Right hindlimb (tissue), 1 donor: ENCODE results near the gene FOXE3.
A peak's percentile ranks its signal among the peaks of the same experiment; 100 is the strongest.

Experiments used
- DNase-seq: peaks from one replicate; pipeline ENCODE4 v3.0.0-alpha.2; 2018

The FOXE3 gene

DNA sequence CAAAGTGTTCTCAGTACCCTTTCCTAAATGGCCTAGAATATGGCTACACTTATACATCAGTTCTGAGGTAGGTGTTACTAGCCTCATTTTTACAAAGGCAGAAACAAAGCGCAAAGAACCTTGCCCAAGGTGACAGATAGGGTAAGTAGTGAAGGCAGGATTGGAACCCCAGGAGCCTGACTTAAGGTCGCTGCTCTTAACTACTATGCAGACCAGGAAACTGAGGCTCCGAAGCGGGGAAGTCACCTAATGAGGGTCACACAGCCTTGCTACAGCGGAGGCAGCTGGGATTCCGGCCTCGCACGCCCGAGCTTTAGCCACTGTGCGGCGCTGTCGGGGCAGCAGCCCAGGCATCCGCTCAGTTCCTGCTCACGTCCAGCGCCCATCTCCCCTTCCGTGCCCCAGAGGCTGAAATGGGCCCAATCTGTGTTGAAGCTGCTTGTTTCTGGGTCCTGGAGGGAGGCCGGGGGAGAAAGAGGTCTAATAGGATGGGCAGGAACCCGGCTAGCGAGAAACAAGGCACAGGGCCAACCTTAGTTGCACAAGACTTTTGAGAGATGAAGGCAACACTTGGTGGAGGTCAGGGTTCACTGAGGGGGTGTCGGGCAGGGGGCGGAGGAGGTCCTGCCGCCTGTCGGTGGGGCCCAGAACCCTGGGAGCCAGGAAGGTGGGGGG is 20.4 kb downstream of the FOXE3 start:
- peak; percentile 84 for DNase-seq

DNA sequence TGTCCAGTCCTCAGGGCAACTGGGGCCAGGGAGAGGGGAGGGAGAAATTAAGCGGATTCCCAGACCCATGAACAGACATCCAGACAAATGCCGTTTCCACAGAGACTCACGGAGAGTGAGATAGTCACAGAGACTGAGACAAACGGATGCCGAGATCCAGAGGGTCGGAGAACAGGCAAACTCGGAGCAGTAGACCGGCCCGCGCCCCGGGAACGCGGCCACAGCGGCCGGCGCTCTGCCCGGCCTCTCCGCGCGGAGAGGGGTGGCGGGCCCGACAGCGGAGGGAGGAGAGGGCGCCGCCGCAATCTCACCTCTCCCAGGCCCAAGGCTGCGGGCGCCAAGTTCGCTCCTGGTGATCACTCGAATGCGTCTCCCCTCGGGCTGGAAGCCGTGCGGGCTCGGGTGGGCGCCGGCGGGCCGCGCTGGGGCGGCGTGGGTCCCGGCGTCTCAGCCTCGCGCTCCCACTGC is 20.9 kb downstream of the FOXE3 start:
- no peak for DNase-seq

DNA sequence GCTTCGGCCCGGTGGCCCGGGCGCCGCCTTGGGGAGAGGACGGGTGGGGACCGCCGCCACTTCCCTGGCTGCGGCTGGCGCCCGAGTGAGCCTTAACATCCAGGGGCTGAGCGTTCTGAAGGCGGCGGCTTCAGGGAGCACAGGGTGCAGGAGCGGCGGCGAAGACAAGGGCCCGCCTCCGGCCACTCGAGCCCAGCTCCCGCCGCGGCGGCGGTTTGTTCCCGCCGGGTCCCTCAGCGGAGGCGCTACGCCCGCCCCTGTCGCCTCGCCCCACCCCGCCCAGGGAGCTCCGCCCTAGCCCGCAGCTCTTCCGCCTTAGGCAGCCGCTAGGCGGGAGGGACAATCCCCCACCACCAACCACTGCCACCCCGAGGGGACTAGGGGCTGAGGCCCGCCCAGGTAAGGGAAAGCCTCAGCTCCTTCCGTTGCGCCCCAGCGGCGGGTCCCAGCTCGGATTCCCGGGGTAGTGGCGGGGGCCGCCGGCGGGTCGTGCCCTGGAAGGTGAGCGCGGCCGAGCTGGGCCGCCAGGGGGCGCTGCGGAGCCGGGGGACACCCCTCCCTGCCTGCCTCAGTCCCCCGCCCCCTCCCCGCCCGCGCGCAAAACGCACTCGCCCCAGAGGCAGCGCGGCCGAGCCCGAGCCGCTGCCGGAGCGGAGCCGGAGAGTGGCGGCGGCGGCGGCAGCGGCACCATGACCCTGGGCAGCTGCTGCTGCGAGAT is 21.5 kb downstream of the FOXE3 start, which contains the start of gene FOXD2:
Gene FOXD2 (plus strand): TSS at position 598 of the 718 bp plus-strand sequence. CDS start 92 bp downstream, at position 690.
- peak; percentile 89 for DNase-seq

DNA sequence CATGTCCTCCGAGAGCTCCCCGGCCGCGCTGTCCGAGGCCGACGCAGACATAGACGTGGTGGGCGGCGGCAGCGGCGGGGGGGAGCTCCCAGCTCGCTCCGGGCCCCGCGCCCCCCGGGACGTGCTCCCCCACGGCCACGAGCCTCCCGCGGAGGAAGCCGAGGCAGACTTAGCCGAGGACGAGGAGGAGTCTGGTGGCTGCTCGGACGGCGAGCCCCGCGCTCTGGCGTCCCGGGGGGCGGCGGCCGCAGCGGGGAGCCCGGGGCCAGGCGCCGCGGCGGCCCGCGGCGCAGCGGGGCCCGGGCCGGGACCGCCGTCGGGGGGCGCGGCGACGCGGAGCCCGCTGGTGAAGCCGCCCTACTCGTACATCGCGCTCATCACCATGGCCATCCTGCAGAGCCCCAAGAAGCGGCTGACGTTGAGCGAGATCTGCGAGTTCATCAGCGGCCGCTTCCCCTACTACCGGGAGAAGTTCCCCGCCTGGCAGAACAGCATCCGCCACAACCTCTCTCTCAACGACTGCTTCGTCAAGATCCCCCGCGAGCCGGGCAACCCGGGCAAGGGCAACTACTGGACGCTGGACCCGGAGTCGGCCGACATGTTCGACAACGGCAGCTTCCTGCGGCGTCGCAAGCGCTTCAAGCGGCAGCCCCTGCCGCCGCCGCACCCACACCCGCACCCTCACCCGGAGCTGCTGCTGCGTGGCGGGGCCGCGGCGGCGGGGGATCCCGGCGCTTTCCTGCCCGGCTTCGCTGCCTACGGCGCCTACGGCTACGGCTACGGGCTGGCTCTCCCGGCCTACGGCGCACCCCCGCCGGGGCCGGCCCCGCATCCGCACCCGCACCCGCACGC is 22.3 kb downstream of the FOXE3 start:
- DNase-seq = no peak

DNA sequence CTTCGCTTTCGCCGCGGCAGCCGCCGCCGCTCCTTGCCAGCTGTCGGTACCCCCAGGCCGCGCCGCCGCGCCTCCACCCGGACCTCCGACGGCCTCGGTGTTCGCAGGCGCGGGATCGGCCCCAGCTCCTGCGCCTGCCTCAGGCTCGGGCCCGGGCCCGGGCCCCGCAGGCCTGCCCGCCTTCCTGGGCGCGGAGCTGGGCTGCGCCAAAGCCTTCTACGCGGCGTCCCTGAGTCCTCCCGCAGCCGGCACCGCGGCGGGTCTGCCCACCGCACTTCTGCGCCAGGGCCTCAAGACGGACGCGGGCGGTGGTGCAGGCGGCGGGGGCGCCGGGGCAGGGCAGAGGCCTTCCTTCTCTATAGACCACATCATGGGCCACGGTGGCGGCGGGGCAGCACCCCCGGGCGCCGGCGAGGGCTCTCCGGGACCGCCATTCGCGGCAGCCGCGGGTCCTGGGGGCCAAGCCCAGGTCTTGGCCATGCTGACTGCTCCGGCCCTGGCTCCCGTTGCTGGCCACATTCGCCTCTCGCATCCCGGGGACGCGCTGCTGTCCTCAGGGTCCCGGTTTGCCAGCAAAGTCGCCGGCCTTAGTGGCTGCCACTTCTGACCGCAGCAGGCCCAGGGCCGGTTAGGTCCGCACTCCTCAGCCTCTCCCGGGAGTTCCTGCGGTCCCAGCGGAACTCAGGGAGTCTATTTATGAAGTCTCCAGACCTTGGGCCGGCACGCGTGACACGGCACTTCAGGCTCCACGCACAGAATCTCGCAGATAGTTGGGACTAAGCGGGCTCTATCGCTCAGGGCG is 23.1 kb downstream of the FOXE3 start:
- DNase-seq = no peak

DNA sequence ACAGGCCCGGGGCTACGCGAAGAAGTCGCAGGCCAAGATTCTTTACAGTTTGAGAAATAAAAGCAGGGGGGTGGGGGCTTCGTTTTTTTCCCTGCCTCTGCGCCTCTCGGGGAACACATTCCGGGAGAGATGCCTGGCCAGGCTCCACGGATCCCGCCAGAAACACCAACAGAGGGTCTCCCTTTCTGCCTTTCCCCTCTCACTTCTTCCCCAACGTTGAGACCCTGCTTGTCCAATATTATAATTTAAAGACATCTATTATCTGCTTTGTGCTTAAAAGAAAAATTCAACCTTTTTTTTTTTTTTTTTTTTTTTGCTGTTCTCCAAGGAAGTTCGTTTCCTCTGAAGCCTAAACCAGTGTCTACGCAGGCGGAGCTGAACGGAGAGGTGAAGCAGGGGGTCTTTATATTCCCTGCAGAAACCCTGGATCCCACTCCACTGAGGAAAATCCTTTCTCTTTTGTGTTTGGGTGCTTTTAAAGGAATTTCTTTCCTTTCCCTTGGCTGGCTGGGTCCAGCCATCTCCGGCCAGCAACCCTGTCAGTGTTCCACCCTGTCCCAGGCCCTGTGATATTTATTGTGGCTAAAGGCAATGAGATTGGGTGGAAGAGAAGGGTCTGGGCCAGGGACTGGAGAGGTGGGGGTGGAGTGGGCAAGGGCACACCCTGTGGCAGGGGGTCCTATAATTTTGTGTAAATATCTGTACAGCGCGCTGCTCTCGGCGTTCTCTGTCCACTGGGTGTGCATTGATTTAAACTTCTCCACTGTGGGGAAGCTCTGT is 23.9 kb downstream of the FOXE3 start:
- no peak for DNase-seq

DNA sequence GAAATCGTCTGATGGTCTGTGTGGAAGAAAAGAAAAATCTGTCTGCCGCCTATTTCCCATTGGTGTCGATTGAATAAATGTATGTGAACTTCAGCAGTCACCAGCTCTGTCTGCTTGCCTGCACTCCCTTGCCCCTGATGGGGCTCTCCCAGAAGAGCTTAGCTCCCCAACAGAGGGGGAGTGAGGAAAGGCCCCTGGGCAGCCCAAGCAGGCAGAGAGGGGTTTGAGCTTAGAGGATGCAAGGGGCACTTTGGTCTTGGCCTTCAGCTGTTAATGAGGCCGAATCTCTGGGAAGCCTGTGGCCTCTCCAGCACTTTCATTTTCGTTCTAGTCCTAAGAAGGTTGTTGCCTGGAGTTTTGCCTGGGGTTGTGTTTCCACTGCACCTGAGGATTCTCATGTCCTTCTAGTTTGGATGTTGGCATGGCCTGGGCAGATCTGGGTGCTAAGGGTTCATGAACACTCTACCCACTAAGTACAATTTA is 24.6 kb downstream of the FOXE3 start:
- no peak for DNase-seq

DNA sequence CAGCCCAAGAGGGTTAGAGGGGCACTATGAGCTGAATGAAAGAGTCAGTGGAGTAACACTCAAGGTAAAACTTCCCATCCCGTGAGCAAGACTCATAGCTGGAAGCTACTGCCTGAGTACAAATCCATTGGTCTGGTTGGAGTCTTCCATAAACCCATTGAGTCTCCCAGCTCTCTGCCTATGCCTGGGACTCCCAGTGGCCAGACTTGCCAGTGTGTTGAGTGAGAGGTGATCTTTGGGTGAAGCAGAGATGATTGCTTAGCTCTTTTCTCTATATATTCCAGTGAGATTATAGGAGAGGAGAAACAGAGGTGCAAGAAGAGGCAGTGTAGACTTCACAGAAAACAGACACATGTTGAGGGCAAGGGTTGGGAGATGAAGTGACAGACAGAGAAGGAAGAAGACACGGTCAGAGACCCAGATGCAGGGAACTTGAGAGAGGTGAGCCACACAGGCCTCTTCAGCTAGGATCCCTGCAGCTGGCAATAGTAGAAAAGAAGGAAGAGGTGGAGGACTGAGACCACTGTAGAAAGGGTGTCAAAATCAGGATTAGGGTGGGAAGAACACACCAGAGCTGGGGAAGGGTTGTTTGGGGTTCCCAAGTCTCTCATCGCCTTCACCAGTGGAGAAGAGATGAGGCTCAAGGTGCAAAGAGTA is 25.5 kb downstream of the FOXE3 start:
- DNase-seq = no peak

DNA sequence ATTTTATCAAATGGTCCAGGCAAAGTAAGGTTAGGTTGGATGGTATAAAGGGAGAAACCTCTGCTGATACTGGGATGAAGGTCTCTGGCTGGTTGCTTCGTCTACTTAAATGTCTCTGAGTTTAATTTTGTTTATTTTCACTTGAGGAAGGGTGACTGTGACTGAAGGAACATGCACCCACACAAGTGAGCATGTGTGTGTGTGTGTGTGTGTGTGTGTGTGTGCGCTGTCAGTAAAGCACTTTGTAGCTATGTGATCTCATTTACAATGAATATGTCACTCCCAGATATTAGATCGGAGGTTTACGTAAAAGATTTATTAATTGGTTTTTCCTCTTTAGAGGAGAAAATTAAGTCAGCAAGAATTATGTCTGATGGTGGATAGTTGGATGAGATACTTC is 26.1 kb downstream of the FOXE3 start:
- DNase-seq = no peak

DNA sequence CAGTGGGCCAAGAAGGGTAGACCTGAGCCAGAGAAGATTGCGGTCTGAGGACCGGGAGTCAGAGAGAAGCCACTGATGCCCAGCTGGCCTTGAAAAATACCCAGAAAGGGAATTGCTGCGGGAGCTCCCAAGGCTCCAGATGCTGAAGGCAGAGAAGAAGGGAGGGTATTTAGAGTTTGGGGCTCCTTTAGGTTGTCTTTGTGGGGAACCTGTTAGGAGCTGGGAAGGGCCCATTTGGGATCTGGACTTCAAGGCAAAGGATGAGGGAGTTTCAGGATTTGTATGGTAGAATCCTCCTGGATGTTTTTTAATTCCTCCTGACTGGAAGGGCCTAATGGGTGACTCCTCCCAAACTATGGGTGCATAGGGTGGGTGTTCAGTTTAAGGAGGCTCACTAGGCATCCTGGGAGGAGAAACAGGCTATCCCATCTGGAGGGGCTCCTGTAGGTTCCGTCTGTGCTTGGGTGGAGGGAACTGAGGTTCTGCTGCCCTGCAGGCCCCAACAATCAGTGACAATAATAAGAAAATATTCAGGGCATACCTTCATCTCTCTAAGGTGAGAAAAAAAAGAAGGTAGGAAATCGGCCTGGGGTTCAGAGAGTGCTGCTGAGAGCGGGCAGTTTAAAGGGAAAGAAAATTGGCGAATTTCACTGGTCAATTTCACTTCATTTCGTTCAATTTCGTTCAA is 26.9 kb downstream of the FOXE3 start:
- no peak for DNase-seq

DNA sequence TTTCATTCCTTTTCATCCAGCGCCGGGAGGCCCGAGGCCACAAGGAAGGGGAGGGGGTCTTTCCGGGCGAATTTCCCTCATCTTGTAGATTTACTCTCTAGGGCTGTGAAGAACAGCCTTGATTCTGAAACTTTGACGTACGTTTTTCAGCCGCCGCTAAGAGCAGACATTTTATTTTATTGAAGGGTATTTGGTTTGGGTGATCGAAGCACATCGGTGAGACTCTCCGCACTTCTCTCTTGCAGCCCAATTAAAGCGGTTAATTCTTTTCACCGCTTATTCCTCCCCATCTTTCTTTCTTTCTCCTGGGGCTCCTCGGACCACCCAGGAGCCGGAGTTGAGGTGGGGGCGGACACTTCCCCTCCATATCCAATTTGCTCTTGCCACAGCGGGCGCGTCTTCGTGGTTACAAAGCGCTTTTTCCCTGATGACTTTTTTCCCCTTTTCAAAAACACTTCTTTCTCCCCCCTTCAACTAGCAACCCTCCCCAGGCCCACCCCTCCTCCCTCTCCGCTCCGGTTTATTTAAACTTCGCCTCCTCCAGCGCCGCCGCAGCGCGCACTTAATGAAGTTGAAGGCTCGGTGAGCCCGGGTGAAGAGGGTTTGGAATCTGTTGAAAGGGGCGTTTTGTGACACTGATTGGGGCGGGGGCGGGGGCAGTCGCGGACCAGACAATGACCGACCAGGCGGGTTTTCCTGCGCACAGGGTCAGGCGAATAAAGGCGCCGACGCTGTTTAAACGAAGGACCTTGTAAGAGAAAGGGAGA is 27.6 kb downstream of the FOXE3 start:
- no peak for DNase-seq

DNA sequence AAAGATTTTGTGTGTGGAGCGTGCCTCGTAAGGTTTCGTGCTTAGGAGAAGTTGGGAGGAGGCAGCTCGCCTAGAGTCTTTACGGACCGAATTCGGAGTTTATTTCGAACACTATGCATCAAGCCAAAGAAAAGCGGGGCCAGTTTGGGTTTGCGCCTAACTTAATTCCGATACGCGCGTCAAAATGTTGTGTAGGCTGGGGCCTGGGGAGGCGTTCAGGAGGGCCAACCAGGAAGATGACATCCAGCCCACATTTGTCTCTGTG is 28.1 kb downstream of the FOXE3 start:
- no peak for DNase-seq

DNA sequence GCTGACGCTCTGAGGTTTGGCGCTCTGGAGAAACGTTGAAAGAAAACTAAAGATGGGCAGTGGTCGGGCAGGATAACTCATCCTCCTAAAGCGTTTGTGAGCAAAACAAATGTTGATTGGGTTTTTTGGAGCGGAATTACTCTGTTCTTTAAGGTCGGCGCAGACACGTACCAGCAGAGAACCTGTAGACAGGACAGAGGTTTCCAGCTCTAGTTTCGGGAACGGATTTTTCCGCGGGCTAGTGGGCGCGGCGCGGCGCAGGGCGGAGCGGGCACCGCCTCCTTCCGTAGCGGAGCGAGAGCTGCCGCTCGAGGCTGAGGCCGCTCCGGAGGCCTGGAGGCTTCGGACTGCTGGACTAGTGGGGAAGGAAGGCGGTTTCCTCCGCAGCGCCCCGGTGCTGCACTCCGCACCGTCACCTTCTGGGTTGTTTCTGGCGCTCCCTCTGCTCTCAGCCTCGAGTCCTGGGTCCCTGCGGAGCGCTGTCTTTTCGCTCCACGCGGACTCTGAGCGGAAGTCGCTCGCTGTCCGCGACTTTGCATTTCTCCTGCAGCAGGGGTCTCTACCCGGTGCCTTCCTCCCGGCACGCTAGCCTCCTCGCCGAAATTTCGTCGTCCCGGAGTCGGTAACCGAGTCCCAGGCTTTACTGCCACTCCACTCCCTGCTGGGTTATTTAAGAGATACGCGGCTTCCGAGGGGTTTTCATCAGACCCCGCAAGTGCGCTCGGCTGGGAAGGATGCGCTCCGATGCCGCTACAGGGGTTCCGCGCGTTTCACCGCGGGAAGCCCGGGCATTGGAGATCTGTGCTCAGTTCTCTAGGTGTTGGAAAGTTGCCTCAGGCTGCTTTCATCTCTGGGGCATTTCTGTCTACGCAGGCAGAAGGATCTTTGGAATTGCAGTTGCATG is 28.7 kb downstream of the FOXE3 start:
- DNase-seq = peak; percentile 52

DNA sequence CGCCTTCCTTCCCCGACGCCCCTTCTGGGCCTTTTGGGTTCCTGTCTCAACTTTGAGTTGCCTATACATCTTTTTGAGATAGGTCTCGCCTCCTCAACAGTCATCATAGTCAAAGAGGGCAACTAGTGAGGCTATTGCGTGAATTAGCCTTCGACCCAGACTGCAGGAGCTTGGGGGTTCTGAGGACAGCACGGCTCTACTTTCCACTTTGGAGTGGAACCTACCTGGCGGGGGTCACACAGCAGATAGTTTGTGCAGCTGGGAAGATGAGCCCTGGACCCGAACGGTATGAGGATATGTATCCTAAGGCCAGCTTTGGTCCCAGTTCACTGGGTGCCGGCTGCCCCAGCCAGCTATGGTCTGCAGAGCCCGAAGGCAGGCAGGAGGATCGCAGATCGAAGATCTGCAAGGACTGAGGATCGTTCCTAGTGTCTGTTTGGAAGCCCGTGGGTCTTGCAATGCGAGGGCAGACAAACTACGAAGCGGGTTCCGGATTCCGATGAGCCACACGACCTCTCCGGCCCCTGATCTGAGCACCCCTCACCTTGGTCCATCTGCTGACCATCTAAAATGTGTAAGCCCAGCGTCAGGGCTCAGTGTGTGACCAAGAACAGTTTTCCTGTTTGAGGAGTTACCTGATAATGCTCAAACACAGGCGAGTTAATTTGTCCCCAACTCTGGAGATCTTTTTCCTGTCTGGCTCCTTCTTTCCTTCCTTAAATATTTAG is 29.9 kb downstream of the FOXE3 start:
- DNase-seq = no peak

DNA sequence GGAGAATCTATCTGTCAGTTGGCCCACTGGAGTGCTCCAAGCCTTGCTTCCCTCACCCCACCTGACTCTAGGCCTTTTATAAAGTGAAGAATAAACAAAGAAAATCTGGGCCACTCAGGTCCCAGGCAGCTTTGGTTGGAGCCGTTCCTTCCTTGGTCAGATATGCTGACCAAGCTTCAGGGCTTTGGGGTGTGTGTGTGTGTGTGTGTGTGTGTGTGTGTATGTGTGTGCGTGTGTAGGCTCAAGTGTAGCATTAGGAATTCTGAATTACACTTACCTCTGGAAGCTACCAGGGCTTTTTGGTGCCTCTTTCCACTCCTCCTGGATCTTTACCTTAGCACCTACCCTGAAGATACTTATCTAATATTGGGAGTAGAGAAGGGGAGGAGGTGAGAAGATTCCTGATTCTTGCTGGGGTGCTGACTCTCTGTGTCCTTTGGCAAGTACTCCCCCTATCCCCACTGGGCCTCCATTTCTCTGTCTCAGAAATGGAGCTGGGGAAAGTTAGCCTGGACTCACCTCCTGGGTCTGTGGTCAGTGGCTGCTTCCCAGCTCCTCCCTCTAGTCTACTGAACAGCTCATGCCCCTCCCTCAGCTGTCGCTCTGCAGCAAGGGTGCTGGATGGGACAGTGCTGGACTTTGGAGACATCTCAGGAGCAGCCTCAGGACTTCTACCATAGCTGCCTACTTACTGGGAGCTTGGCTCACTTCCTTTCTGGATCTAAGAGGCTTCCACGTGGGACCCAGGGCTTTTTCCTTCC is 32.6 kb downstream of the FOXE3 start:
- no peak for DNase-seq

DNA sequence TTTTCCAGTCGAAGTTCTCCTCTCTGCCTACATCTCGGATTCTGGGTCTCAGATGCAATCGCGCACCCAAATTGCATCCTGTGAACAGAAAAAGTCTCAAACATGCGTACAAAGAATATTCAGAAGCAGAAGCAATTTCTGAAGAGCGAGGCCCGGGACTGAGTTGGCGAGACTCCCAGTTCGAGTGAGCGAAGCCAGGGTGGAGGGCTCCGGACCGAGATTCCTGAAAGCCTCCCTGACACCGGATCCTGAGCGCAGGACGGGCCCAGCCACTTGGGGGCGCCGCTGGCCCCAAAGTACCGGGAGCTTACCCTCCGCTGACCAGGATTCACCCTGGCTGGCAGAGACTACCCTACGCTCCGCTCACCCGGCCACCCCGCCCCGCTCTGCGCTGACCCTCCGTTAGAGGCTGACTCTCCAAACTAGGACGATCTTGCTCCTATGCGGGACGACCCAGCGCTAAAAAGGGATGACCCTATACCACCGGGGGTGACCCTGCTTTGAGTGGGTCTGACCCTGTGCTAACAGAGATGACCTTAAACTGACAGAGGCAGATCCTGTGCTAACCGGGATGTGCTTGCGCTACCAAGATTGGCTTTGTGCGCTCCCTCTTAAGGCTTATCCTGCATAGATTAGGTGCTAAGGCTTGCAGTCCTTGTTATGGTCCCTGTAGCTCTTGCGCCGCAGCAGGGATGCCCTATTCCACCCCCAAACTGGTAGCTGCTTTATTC is 33.9 kb downstream of the FOXE3 start:
- DNase-seq = no peak

DNA sequence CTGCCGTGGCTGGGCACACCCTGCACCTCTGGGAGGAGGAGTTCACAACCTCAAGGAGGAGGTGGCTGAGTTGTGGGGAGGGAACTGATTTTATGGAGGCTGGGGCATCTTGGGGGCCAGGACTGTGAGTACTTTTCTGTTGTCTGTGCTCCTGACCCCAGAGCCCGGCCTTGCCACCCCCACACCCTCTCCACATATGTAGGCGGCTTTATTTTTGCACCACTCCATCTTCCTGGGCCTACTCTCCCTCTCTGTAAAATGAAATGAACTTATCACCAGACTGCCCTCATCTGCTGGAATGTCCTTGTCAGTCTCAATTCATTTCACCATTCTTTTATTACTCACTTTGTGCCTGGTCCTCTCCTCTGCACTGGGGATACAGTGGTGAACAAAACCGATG is 34.5 kb downstream of the FOXE3 start:
- DNase-seq = no peak
